GM13977 (cell line): ENCODE results near the gene WDR36.

Experiments
- DNase-seq: peaks from one replicate; pipeline ENCODE4 v3.0.0; 2012; ENCODE audit warnings: low spot score
- in situ Hi-C: fragments of 300-500 bp; cut with MboI; formaldehyde crosslinking; loops from one replicate; pipeline ENCODE4 v1.12.0; 2022; ENCODE audit warnings: low sequenced_read_pairs, low pct_unique_long_range_greater_than_20kb, mixed read lengths, inconsistent platforms; ENCODE audit not compliant: unreplicated experiment
- TF ChIP-seq, protein P1 (sequence below): IDR thresholded peaks from 2 replicates; pipeline ENCODE4 v1.5.1; 2012; ENCODE audit warnings: mild to moderate bottlenecking, control low read depth; ENCODE audit not compliant: insufficient read depth; ENCODE audit errors: extremely low read depth, missing control alignments

Gene WDR36

DNA sequence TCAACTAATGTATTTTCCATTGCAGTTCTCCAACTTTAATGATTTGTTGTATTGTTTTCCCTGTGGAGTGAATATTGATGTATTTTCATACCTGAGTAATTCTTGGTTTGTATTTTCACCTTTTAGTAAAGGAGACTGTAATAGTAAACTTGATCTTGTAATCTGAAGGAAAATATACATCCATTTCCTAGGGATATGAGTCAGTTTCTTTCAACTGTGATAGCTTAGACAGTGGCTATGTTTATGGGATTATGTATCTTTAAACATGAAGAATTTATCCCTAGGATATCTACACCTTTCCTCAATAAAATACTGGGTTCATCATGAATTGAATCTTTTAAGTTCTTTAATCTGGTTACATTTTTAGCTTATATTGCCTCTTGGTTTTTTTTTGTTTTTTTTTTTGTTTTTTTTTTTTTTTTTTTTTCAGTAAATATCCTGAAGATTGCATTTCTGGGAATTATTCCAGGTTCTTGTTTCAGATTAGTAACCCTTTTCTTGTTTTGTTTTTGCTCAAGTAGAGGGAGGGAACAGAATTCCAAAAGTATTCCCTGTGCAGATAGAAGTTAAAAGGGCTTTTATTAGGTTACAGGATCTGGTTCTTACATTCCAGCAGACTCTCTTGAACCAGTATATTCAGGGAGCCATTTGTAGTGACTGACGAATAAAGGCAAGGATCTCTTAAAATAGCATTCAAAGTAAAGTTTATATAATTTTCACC lies 7.1 kb downstream of the WDR36 start:
- DNase-seq, result no peak
- TF ChIP-seq, protein P1, sequence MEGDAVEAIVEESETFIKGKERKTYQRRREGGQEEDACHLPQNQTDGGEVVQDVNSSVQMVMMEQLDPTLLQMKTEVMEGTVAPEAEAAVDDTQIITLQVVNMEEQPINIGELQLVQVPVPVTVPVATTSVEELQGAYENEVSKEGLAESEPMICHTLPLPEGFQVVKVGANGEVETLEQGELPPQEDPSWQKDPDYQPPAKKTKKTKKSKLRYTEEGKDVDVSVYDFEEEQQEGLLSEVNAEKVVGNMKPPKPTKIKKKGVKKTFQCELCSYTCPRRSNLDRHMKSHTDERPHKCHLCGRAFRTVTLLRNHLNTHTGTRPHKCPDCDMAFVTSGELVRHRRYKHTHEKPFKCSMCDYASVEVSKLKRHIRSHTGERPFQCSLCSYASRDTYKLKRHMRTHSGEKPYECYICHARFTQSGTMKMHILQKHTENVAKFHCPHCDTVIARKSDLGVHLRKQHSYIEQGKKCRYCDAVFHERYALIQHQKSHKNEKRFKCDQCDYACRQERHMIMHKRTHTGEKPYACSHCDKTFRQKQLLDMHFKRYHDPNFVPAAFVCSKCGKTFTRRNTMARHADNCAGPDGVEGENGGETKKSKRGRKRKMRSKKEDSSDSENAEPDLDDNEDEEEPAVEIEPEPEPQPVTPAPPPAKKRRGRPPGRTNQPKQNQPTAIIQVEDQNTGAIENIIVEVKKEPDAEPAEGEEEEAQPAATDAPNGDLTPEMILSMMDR, result no peak
- in situ Hi-C loops, result no loop called here

DNA sequence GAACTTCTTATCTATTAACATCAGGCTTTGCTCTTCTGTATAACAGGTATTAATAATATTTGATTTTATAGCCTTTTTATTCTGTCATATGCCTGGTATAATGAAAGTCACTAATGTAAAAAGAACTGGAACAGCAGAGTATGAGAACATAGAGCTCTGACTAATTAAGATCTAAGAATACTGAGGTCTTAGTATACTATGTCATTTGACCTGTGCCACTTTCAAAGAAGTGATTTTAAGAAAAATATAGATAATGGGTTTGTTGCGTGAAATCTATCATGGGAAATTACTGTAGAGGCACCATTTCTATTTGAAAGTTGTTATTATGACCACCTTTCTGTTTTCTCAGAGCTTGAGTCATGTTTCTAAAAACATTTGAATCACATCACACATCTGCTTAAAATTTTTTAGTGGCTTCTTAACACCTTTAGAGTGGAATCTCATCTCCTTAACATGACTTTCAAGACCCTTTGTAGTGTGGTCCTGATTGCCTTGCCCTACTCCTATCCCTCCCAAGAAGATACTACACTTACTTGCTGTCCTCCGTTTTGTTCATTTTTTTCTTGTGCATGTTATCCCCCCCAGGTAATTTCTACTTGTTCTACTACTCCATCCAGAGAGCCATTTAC lies 14.3 kb downstream of the WDR36 start:
- TF ChIP-seq, protein P1, result no peak
- no peak for DNase-seq
- in situ Hi-C loops, result loop anchor here (25.0 kb wide), 1 partner anchor 344 kb away; no protein-coding TSS in a partner anchor

DNA sequence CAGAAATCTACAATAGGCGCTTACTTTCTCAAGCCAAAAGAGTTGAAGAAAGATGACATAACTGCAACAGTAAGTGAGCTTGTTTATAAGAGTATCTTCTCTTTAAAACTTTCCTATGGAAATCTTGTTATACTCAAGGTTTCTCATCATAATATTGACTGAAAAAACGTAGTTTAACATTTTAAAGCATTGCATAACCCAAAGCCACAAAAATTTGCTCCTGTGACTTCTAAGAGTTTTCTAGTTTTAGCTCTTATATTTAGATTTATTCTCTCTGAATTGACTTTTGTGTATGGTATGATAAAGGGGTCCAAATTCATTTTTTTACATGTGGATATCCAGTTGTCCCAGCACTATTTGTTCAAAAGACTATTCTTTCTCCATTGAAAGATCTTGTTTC lies 15.2 kb downstream of the WDR36 start:
- DNase-seq, result no peak
- TF ChIP-seq, protein P1, result no peak
- in situ Hi-C loops, result loop anchor here (25.0 kb wide), 1 partner anchor 345 kb away; no protein-coding TSS in a partner anchor

DNA sequence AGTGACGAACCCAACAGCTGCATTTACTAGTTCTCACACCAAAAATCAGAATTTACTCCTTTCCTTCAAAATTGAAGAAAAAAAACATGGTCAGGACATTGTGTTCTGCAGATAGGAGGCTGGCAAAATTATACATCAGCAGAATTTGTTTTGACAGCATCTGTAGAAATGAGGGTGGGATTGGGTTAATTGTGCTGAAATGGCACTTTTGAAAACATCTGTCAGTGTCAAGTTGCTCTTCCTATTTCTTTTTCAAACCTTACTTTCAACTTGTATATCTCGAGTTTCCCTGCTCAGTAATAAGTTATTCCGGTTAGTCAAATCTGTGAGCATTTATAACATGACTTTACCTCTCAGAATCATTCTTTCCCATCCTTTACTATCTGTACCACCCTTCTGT lies 19.8 kb downstream of the WDR36 start:
- in situ Hi-C loops, result loop anchor here (25.0 kb wide), 1 partner anchor 350 kb away; no protein-coding TSS in a partner anchor
- TF ChIP-seq, protein P1, result no peak
- no peak for DNase-seq

DNA sequence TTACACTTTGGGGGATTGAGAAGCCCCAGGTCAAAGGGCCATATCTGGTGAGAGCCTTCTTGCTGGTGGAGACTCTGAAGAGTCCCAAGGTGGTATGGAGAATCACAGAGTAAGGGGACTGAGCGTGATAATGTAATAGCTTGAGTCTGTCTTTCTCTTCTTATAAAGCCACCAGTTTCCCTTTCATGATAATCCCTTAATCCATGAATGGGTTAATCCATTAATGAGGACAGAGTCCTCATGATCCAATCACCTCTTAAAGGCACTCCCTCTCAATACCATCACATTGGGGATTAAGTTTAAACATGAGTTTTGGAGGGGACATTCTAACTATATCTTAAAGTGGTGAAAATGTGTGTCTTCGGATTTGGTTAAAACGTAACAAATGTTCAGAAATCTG lies 21.5 kb downstream of the WDR36 start:
- in situ Hi-C loops, result loop anchor here (25.0 kb wide), 1 partner anchor 351 kb away; no protein-coding TSS in a partner anchor
- DNase-seq, result no peak
- TF ChIP-seq, protein P1, result no peak

DNA sequence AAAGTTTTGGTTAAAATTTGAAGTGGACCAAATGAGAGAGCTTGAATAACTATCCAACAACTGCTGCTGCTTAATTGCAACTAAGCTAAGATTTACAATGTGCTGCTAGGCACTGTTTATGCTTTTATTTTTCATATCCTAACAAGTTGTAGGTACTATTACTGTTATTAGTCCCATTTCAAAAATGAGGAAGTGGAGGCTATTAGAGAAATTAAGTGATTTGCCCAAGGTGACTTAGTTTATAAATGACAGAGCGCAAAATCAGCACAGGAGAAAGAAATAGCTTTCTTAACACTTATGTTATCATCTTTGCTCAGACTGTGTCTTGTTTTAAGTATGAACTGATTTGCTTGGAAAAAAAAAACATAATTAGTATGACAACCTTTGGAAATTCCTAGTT lies 23.1 kb downstream of the WDR36 start:
- no peak for DNase-seq

More for the DNA sequence above, 23.1 kb downstream of the WDR36 start:
- TF ChIP-seq, protein P1, result no peak
- in situ Hi-C loops, result loop anchor here (25.0 kb wide), 1 partner anchor 353 kb away; no protein-coding TSS in a partner anchor
